Activated naive CD4-positive, alpha-beta T cell treated with anti-CD3 and anti-CD28 coated beads, Interleukin-2, amount 10 ng/mL, durations not matched to agents 7 days and 5 days (primary cell): ENCODE measurements around the gene LCLAT1.
"Not testable (repeated sequence)": the region's sequence is repeated elsewhere in the genome, so short reads cannot be mapped to it uniquely, and the experiment has no call there.

Experiments used
- CTCF ChIA-PET: fragments of 350-600 bp; sonication (Branson Sonifier 250); formaldehyde crosslinking; loops from one replicate; lab custom pipeline; 2021; ENCODE audit warnings: antibody characterized with exemption; lab: Charles Lee
- DNase-seq: peaks from one replicate; pipeline ENCODE4 v3.0.0-alpha.2; 2020
- H3K27ac Mint-ChIP-seq: one replicate; pipeline ENCODE4 v1.8.0; 2021; ENCODE audit warnings: mild to moderate bottlenecking, moderate library complexity, mixed read lengths
- H3K27me3 Mint-ChIP-seq: one replicate; pipeline ENCODE4 v1.8.0; 2021; ENCODE audit warnings: mild to moderate bottlenecking, mixed read lengths
- H3K36me3 Mint-ChIP-seq: one replicate; pipeline ENCODE4 v1.8.0; 2021; ENCODE audit warnings: mixed read lengths
- H3K4me1 Mint-ChIP-seq: one replicate; pipeline ENCODE4 v1.8.0; 2021; ENCODE audit warnings: mixed read lengths
- H3K4me3 Mint-ChIP-seq: one replicate; pipeline ENCODE4 v1.8.0; 2021; ENCODE audit warnings: mild to moderate bottlenecking, moderate library complexity, mixed read lengths
- H3K9me3 Mint-ChIP-seq: one replicate; pipeline ENCODE4 v1.8.0; 2021; ENCODE audit warnings: mixed read lengths

The LCLAT1 gene

GRCh38 chr2:30611583-30611982, 164.5 kb downstream of the LCLAT1 start:
- Mint-ChIP-seq H3K27ac (no peak overlapping the region), H3K4me3 (no peak overlapping the region), H3K27me3 (no peaks in the 10 kb centered on the region), H3K9me3 (no peaks in the 10 kb centered on the region), H3K4me1 (no peaks in the 10 kb centered on the region), H3K36me3 (peaks cover 2% of the 10 kb centered on the region)
- DNase-seq, result no peak
- CTCF ChIA-PET, result interaction anchor here (1.0 kb wide), 1 partner anchor 10 kb away, joined by 3 read pairs; no protein-coding TSS in a partner anchor

GRCh38 chr2:30612371-30612770, 165.3 kb downstream of the LCLAT1 start:
- no peaks in the 10 kb centered on the region for H3K4me1 Mint-ChIP-seq
- no peaks in the 10 kb centered on the region for H3K9me3 Mint-ChIP-seq
- no peaks in the 10 kb centered on the region for H3K27me3 Mint-ChIP-seq
- no peak overlapping the region for H3K27ac Mint-ChIP-seq
- no peak overlapping the region for H3K4me3 Mint-ChIP-seq
- peaks cover 2% of the 10 kb centered on the region for H3K36me3 Mint-ChIP-seq
- DNase-seq, result no peak
- CTCF ChIA-PET, result no interaction called here

GRCh38 chr2:30613001-30613400, 166.0 kb downstream of the LCLAT1 start:
- Mint-ChIP-seq H3K27me3 (no peaks in the 10 kb centered on the region), H3K9me3 (no peaks in the 10 kb centered on the region), H3K27ac (no peak overlapping the region), H3K36me3 (peaks cover 2% of the 10 kb centered on the region), H3K4me1 (no peaks in the 10 kb centered on the region), H3K4me3 (no peak overlapping the region)
- DNase-seq, result no peak
- CTCF ChIA-PET, result no interaction called here

GRCh38 chr2:30614227-30614626, 167.2 kb downstream of the LCLAT1 start:
- H3K27me3 Mint-ChIP-seq, H3K4me1 Mint-ChIP-seq, H3K4me3 Mint-ChIP-seq, H3K36me3 Mint-ChIP-seq, H3K27ac Mint-ChIP-seq, H3K9me3 Mint-ChIP-seq, DNase-seq, CTCF ChIA-PET: not testable (repeated sequence)

- no peaks in the 10 kb centered on the region for H3K4me1 Mint-ChIP-seq
- H3K27me3 Mint-ChIP-seq, result no peaks in the 10 kb centered on the region
- H3K36me3 Mint-ChIP-seq, result peaks cover 2% of the 10 kb centered on the region
- H3K27ac Mint-ChIP-seq, result no peak overlapping the region
- no peak for DNase-seq
- no peaks in the 10 kb centered on the region for H3K9me3 Mint-ChIP-seq
- no peak overlapping the region for H3K4me3 Mint-ChIP-seq
- CTCF ChIA-PET, result interaction anchor here (1.6 kb wide), 1 partner anchor 407 kb away, joined by 3 read pairs; no protein-coding TSS in a partner anchor
Measured at GRCh38 chr2:30615926-30616325, 168.9 kb downstream of the LCLAT1 start.

GRCh38 chr2:30620102-30620501, 173.1 kb downstream of the LCLAT1 start:
- Mint-ChIP-seq H3K4me1 (peaks cover 5% of the 10 kb centered on the region), H3K9me3 (peaks cover 2% of the 10 kb centered on the region), H3K27ac (no peak overlapping the region), H3K27me3 (no peaks in the 10 kb centered on the region), H3K36me3 (peaks cover 11% of the 10 kb centered on the region), H3K4me3 (no peak overlapping the region)
- DNase-seq, result no peak
- CTCF ChIA-PET, result no interaction called here

DNA sequence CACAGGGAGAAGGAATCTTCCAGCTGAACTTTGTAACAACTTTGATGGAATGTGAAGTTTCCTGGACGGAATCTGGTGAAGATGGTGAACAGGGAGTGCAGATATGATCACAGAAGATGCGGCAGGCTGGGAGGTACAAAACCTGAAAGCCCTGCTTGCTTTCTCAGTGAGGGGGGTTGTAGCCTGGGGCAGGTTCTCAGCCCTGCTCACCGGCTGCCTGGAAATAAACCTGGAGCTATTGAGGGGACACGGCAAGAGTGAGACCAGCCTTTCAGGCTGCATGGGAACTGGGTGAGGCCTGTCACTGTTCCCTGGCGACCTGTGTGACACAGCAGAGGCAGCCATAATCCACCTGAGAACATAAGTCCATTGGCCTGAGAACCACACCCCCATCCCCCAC, 174.8 kb downstream of the LCLAT1 start:
- Mint-ChIP-seq H3K4me3 (no peak overlapping the region), H3K27ac (no peak overlapping the region), H3K36me3 (peaks cover 11% of the 10 kb centered on the region), H3K9me3 (peaks cover 2% of the 10 kb centered on the region), H3K27me3 (no peaks in the 10 kb centered on the region), H3K4me1 (peaks cover 7% of the 10 kb centered on the region)
- CTCF ChIA-PET, result interaction anchor here (1.5 kb wide), 1 partner anchor 72 kb away, joined by 3 read pairs; no protein-coding TSS in a partner anchor
- no peak for DNase-seq

DNA sequence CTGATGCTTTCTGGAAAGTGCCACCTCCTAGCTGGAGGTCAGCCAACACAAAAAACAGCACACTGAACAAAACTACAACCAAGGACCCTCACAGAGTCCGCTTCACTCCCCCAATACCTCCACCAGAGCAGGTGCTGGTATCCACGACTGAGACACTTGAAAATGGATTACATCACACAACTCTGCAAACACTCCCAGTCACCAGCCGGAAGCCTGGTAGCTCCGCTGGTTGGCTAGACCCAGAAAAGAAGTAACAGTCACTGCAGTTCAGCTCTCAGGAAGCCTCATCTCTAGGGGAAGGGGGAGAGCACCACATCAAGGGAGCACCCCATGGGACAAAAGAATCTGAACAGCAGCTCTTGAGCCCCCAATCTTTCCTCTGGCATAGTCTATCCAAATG, 175.4 kb downstream of the LCLAT1 start:
- no peak overlapping the region for H3K4me3 Mint-ChIP-seq
- H3K9me3 Mint-ChIP-seq, result peaks cover 2% of the 10 kb centered on the region
- no peak overlapping the region for H3K27ac Mint-ChIP-seq
- DNase-seq, result peak; percentile 22
- H3K36me3 Mint-ChIP-seq, result peaks cover 11% of the 10 kb centered on the region
- no peaks in the 10 kb centered on the region for H3K27me3 Mint-ChIP-seq
- H3K4me1 Mint-ChIP-seq, result peaks cover 7% of the 10 kb centered on the region
- CTCF ChIA-PET, result interaction anchor here (1.5 kb wide), 1 partner anchor 71 kb away, joined by 3 read pairs; no protein-coding TSS in a partner anchor

- Mint-ChIP-seq H3K4me3 (no peak overlapping the region), H3K27ac (no peak overlapping the region), H3K4me1 (peaks cover 7% of the 10 kb centered on the region), H3K9me3 (peaks cover 2% of the 10 kb centered on the region), H3K27me3 (no peaks in the 10 kb centered on the region), H3K36me3 (peaks cover 13% of the 10 kb centered on the region)
- no peak for DNase-seq
- CTCF ChIA-PET, result no interaction called here
Measured at GRCh38 chr2:30625276-30625675, 178.2 kb downstream of the LCLAT1 start.

DNA sequence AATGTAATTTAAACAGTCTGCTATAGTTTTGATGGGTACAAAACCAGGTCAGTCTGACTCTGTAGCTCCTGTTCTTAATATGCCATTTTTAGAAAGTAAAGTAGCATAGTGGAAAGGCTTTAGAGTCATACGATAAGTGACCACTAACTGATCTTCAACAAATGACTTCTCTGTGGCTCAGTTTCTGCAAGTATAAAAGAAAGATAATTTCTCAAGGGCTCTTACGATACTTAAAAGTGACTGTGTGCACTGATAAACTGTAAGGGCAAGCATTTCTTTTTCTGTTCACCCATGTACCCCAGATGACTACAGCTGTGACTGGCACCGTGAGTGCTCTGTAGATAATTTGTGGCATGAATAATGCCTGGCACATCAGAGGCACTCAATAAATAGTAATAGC, 178.7 kb downstream of the LCLAT1 start:
- H3K36me3 Mint-ChIP-seq, result peaks cover 13% of the 10 kb centered on the region
- CTCF ChIA-PET, result no interaction called here
- H3K4me3 Mint-ChIP-seq, result no peak overlapping the region
- DNase-seq, result no peak
- H3K27me3 Mint-ChIP-seq, result no peaks in the 10 kb centered on the region
- H3K27ac Mint-ChIP-seq, result no peak overlapping the region
- H3K9me3 Mint-ChIP-seq, result peaks cover 2% of the 10 kb centered on the region
- H3K4me1 Mint-ChIP-seq, result peaks cover 9% of the 10 kb centered on the region

DNA sequence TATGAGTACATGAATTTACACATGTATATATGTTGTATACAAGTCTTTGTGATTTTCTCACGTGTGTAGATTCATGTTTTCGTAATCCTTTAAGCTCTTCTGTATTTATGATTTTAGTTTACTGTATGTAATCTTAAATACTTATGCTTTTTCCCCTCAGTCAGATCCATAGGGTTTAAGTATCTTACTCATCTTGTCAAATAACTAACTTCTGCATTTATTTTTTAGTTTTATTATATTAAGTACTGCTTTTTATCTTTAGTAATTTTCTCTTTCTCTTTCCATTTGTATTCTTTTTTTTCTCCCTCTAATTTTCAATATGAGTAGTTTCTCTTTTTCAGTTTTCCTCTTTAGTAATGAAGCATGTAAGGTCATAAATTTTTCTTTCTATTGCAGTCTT, 179.4 kb downstream of the LCLAT1 start:
- peaks cover 16% of the 10 kb centered on the region for H3K4me1 Mint-ChIP-seq
- no peak overlapping the region for H3K4me3 Mint-ChIP-seq
- H3K27ac Mint-ChIP-seq, result no peak overlapping the region
- peaks cover 2% of the 10 kb centered on the region for H3K9me3 Mint-ChIP-seq
- no peak for DNase-seq
- H3K36me3 Mint-ChIP-seq, result peaks cover 9% of the 10 kb centered on the region
- CTCF ChIA-PET, result no interaction called here
- H3K27me3 Mint-ChIP-seq, result no peaks in the 10 kb centered on the region

GRCh38 chr2:30627151-30627550, 180.1 kb downstream of the LCLAT1 start:
- Mint-ChIP-seq H3K9me3 (no peaks in the 10 kb centered on the region), H3K27ac (no peak overlapping the region), H3K4me3 (no peak overlapping the region), H3K36me3 (peaks cover 4% of the 10 kb centered on the region), H3K4me1 (peaks cover 17% of the 10 kb centered on the region), H3K27me3 (no peaks in the 10 kb centered on the region)
- no peak for DNase-seq
- CTCF ChIA-PET, result no interaction called here

GRCh38 chr2:30628341-30628740, 181.3 kb downstream of the LCLAT1 start:
- no peak for DNase-seq
- Mint-ChIP-seq H3K4me3 (no peak overlapping the region), H3K9me3 (no peaks in the 10 kb centered on the region), H3K36me3 (peaks cover 2% of the 10 kb centered on the region), H3K27me3 (no peaks in the 10 kb centered on the region), H3K4me1 (peaks cover 12% of the 10 kb centered on the region), H3K27ac (no peak overlapping the region)
- CTCF ChIA-PET, result interaction anchor here (1.4 kb wide), 1 partner anchor 464 kb away, joined by 4 read pairs; no protein-coding TSS in a partner anchor

GRCh38 chr2:30629866-30630265, 182.8 kb downstream of the LCLAT1 start:
- Mint-ChIP-seq H3K27me3 (no peaks in the 10 kb centered on the region), H3K4me1 (peaks cover 12% of the 10 kb centered on the region), H3K4me3 (no peak overlapping the region), H3K36me3 (peaks cover 2% of the 10 kb centered on the region), H3K9me3 (no peaks in the 10 kb centered on the region), H3K27ac (no peak overlapping the region)
- DNase-seq, result no peak
- CTCF ChIA-PET, result no interaction called here

- Mint-ChIP-seq H3K27ac (no peak overlapping the region), H3K4me1 (peaks cover 12% of the 10 kb centered on the region), H3K9me3 (no peaks in the 10 kb centered on the region), H3K36me3 (peaks cover 2% of the 10 kb centered on the region), H3K4me3 (no peak overlapping the region), H3K27me3 (no peaks in the 10 kb centered on the region)
- CTCF ChIA-PET, result no interaction called here
- DNase-seq, result no peak
Measured at GRCh38 chr2:30631051-30631671, 184.1 kb downstream of the LCLAT1 start.
